Prostate gland (tissue), 2 donors: ENCODE data around the gene SMPD3.

Experiments used
- CTCF ChIP-seq, 4 experiments: fragments of 200-600 bp in 2 of 4; fragments of 450-650 bp in 2 of 4; sonication (generic) in 2 of 4; IDR thresholded peaks; 1 replicate in 3 of 4; 2 replicates in 1 of 4; pipeline ENCODE4 v1.5.1; 2016 to 2019; ENCODE audit warnings: antibody characterized with exemption in 4 of 4, mild to moderate bottlenecking in 2 of 4, moderate library complexity in 2 of 4
- POLR2A ChIP-seq: fragments of 450-650 bp; IDR thresholded peaks from one replicate; pipeline ENCODE4 v1.6.1; 2016; ENCODE audit warnings: antibody characterized with exemption, mild to moderate bottlenecking

- TF ChIP-seq CTCF (IDR thresholded peaks at IDR 0.05) (no peak), POLR2A (no peak)
These were observed 5.5 kb upstream of the SMPD3 start for GRCh38 chr16:68453816-68454215.
